SK-N-MC (cell line): ENCODE data around the gene ACOD1.

ENCODE experiments used
- EZH2 ChIP-seq: fragments of 200-600 bp; sonication (generic); IDR thresholded peaks from one replicate; pipeline ENCODE4 v1.6.1; 2017; ENCODE audit warnings: antibody characterized with exemption
- FOXP2 ChIP-seq: optimal IDR thresholded peaks from 2 replicates; pipeline ENCODE3; 2011; ENCODE audit warnings: mild to moderate bottlenecking, moderate library complexity; ENCODE audit not compliant: insufficient read depth; ENCODE audit errors: extremely low read length, control extremely low read depth
- POLR2AphosphoS5 ChIP-seq: IDR thresholded peaks from 2 replicates; pipeline ENCODE4 v1.6.1; 2012; ENCODE audit warnings: mild to moderate bottlenecking, low read depth, low read length, borderline replicate concordance

DNA sequence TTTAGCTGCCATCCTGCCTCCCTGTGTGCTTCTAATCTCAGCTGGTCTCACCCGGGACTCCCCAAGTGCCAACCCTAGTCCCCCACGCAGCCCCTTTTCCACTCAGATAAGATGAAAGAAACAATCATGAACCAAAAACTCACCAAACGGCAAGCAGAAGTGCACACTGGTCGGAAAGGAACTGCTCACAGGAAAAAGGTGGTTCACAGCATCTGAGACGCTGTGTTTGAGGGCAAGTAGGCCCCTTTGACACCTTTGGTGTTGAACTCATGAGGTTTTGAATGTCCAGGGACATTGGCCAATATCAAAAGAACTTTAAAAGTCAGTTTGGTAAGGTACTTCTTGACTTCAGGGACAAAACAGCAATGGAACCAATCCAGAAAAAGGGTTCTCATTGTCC lies 20.4 kb upstream of the ACOD1 start:
- TF ChIP-seq POLR2AphosphoS5 (no peak), EZH2 (no peak), FOXP2 (no peak)
